Suprapubic skin (tissue), 3 donors: ENCODE measurements around the gene RPS21.

Source experiments
- CTCF ChIP-seq, 2 donors: fragments of 200-600 bp in 1 of 2; fragments of 450-650 bp in 1 of 2; sonication (generic) in 1 of 2; IDR thresholded peaks; one replicate each; pipeline ENCODE4 v1.5.1; 2016 to 2019; ENCODE audit warnings: antibody characterized with exemption in 2 of 2, mild to moderate bottlenecking in 1 of 2, moderate library complexity in 1 of 2
- POLR2A ChIP-seq, 2 donors: fragments of 450-650 bp; IDR thresholded peaks; one replicate each; pipeline ENCODE4 v1.6.1; 2017; ENCODE audit warnings: antibody characterized with exemption in 2 of 2, mild to moderate bottlenecking in 2 of 2, moderate library complexity in 2 of 2

GRCh38 chr20:62355516-62355877 is 31.4 kb upstream of the RPS21 start:
- TF ChIP-seq CTCF (IDR thresholded peaks at IDR 0.05) (no peak), POLR2A (IDR thresholded peaks at IDR 0.05) (no peak)
